Middle frontal gyrus (tissue), 1 donor: ENCODE results near the gene UGGT2.
A peak's percentile ranks its signal among the peaks of the same experiment; 100 is the strongest.
"Not testable (repeated sequence)": the region's sequence is repeated elsewhere in the genome, so short reads cannot be mapped to it uniquely, and the experiment has no call there.

Experiments
- DNase-seq: peaks from one replicate; pipeline ENCODE4 v3.0.0-alpha.2; 2015; ENCODE audit warnings: low spot score; ENCODE audit errors: extremely low spot score

Gene UGGT2

GRCh38 chr13:95898256-95898655 is 154.9 kb downstream of the UGGT2 start:
- DNase-seq, result no peak

GRCh38 chr13:95896301-95896700 is 156.9 kb downstream of the UGGT2 start:
- DNase-seq, result no peak

- DNase-seq, result no peak
Measured at GRCh38 chr13:95893861-95894260, 159.3 kb downstream of the UGGT2 start.

GRCh38 chr13:95882121-95882520 is 171.1 kb downstream of the UGGT2 start:
- no peak for DNase-seq

- no peak for DNase-seq
Measured at GRCh38 chr13:95880331-95880730, 172.9 kb downstream of the UGGT2 start.

- no peak for DNase-seq
Measured at GRCh38 chr13:95874286-95874685, 178.9 kb downstream of the UGGT2 start.

- DNase-seq, result no peak
Measured at GRCh38 chr13:95870421-95870820, 182.8 kb downstream of the UGGT2 start.

- DNase-seq, result no peak
Measured at GRCh38 chr13:95865080-95865615, 188.1 kb downstream of the UGGT2 start.

GRCh38 chr13:95862408-95862807 is 190.8 kb downstream of the UGGT2 start:
- no peak for DNase-seq

- DNase-seq, result no peak
Measured at GRCh38 chr13:95861296-95861695, 191.9 kb downstream of the UGGT2 start.

- no peak for DNase-seq
Measured at GRCh38 chr13:95858286-95859075, 194.7 kb downstream of the UGGT2 start.

- DNase-seq, result not testable (repeated sequence)
Measured at GRCh38 chr13:95845656-95846055, 207.5 kb downstream of the UGGT2 start.

GRCh38 chr13:95842898-95843297 is 210.3 kb downstream of the UGGT2 start:
- DNase-seq, result no peak

- DNase-seq, result no peak
Measured at GRCh38 chr13:95841894-95842293, 211.3 kb downstream of the UGGT2 start.

GRCh38 chr13:95834134-95834765 is 219.0 kb downstream of the UGGT2 start:
- DNase-seq, result peak; percentile 40

- no peak for DNase-seq
Measured at GRCh38 chr13:95833719-95834118, 219.5 kb downstream of the UGGT2 start.

- DNase-seq, result no peak
Measured at GRCh38 chr13:95833126-95833525, 220.1 kb downstream of the UGGT2 start.

GRCh38 chr13:95822303-95822702 is 230.9 kb downstream of the UGGT2 start:
- no peak for DNase-seq

GRCh38 chr13:95814495-95814894 is 238.7 kb downstream of the UGGT2 start:
- no peak for DNase-seq

- DNase-seq, result no peak
Measured at GRCh38 chr13:95813139-95813538, 240.1 kb downstream of the UGGT2 start.

GRCh38 chr13:95809429-95809828 is 243.8 kb downstream of the UGGT2 start:
- DNase-seq, result no peak

- DNase-seq, result no peak
Measured at GRCh38 chr13:95805921-95806320, 247.3 kb downstream of the UGGT2 start.

- DNase-seq, result no peak
Measured at GRCh38 chr13:95801825-95802224, 251.4 kb downstream of the UGGT2 start.
